HG03342 (cell line): ENCODE data around the gene TCERG1L.

Source experiments
- ATAC-seq: cut with Tn5 transposase; IDR thresholded peaks from one replicate; pipeline ENCODE4 v1.9.1; 2021; ENCODE audit warnings: mild to moderate bottlenecking, moderate library complexity; ENCODE audit not compliant: unreplicated experiment

The TCERG1L gene

GRCh38 chr10:131053192-131053591 lies 258.3 kb downstream of the TCERG1L start:
- ATAC-seq, result no peak

GRCh38 chr10:131050162-131050766 lies 261.3 kb downstream of the TCERG1L start:
- no peak for ATAC-seq

- ATAC-seq, result no peak
Observed at GRCh38 chr10:131049016-131049415, 262.5 kb downstream of the TCERG1L start.

GRCh38 chr10:131048606-131049005 lies 262.9 kb downstream of the TCERG1L start:
- no peak for ATAC-seq

GRCh38 chr10:131047501-131047900 lies 264.0 kb downstream of the TCERG1L start:
- ATAC-seq, result no peak

- ATAC-seq, result no peak
Observed at GRCh38 chr10:131046194-131046593, 265.3 kb downstream of the TCERG1L start.

GRCh38 chr10:131044379-131045111 lies 267.0 kb downstream of the TCERG1L start:
- no peak for ATAC-seq

GRCh38 chr10:131043039-131043691 lies 268.4 kb downstream of the TCERG1L start:
- ATAC-seq, result no peak
